WTC11 (cell line): ENCODE results near the gene ADRA2C.

Experiments used
- ATF3 ChIP-seq: sonication (generic); formaldehyde crosslinking; conservative IDR thresholded peaks from 2 replicates; pipeline ENCODE4 v1.8.1; 2022; ENCODE audit warnings: mild to moderate bottlenecking, missing genetic modification reagents
- CBFB ChIP-seq: sonication (generic); formaldehyde crosslinking; IDR thresholded peaks from 2 replicates; pipeline ENCODE4 v1.8.1; 2022; ENCODE audit warnings: mild to moderate bottlenecking, low read depth, missing genetic modification reagents
- CTCF ChIP-seq: fragments of 200-600 bp; IDR thresholded peaks from 2 replicates; pipeline ENCODE4 v1.8.0; 2022; ENCODE audit warnings: antibody characterized with exemption
- KAT7 ChIP-seq: sonication (generic); formaldehyde crosslinking; IDR thresholded peaks from 2 replicates; pipeline ENCODE4 v1.8.1; 2023; ENCODE audit warnings: missing genetic modification reagents, mild to moderate bottlenecking, borderline replicate concordance
- USF2 ChIP-seq: sonication (generic); formaldehyde crosslinking; IDR thresholded peaks from 2 replicates; pipeline ENCODE4 v1.8.1; 2023; ENCODE audit warnings: mild to moderate bottlenecking, missing genetic modification reagents, moderate library complexity
- ZNF138 ChIP-seq: sonication (generic); formaldehyde crosslinking; conservative IDR thresholded peaks from 2 replicates; pipeline ENCODE4 v1.8.1; 2022; ENCODE audit warnings: mild to moderate bottlenecking, moderate library complexity, missing genetic modification reagents
- ZNF317 ChIP-seq: sonication (generic); formaldehyde crosslinking; IDR thresholded peaks from 2 replicates; pipeline ENCODE4 v1.8.1; 2023; ENCODE audit warnings: low read depth, mild to moderate bottlenecking, moderate library complexity, missing genetic modification reagents, borderline replicate concordance

GRCh38 chr4:3810111-3810680 is 44.0 kb downstream of the ADRA2C start:
- TF ChIP-seq ATF3 (CRISPR knock-in tag) (no peak), CTCF (no peak), KAT7 (no peak), USF2 (no peak), ZNF317 (no peak), CBFB (CRISPR knock-in tag) (no peak), ZNF138 (CRISPR knock-in tag) (no peak)
